Caco-2 (cell line): ENCODE data around the gene MKLN1. TPM values are rescaled to one million over a fixed set of nuclear protein-coding genes. Genes with fewer than 3 reads are reported as not detected.

Experiments used
- BruUV-seq: library from RNA; stranded (reverse); fragments of 400-500 nt; replicated peaks from 2 replicates; lab custom pipeline; 2021; lab: Mats Ljungman, UMichigan
- CTCF ChIA-PET: fragments of 300-600 bp; sonication (Branson Sonifier 250); formaldehyde crosslinking; loops from one replicate; lab custom pipeline; 2022; ENCODE audit warnings: antibody characterized with exemption; lab: Charles Lee
- POLR2A ChIA-PET: fragments of 300-600 bp; sonication (Branson Sonifier 250); formaldehyde crosslinking; loops from one replicate; lab custom pipeline; 2022; ENCODE audit warnings: antibody characterized with exemption; lab: Charles Lee
- DNase-seq, 2 experiments: peaks; one replicate each; pipeline versions ENCODE4 v3.0.0 to v3.0.0-alpha.2; 2020 to 2022
- H3K27me3 ChIP-seq: replicated peaks from 2 replicates; pipeline ENCODE4 v1.6.0; 2011; ENCODE audit warnings: low read length; ENCODE audit not compliant: control insufficient read depth, insufficient read depth
- H3K36me3 ChIP-seq: 2 replicates; pipeline ENCODE4 v1.5.1; 2011; ENCODE audit warnings: low read length; ENCODE audit not compliant: control insufficient read depth, insufficient read depth
- H3K4me1 ChIP-seq: fragments of 250-450 bp; sonication (Bioruptor Pico); 2 replicates; pipeline ENCODE4 v1.5.1; 2020; ENCODE audit warnings: mild to moderate bottlenecking
- H3K4me3 ChIP-seq: 2 replicates; pipeline ENCODE4 v1.5.1; 2011; ENCODE audit warnings: low read depth, mild to moderate bottlenecking, control low read depth, low read length
- H3K9me3 ChIP-seq: fragments of 250-450 bp; sonication (Bioruptor Pico); 2 replicates; pipeline ENCODE4 v1.5.1; 2020; ENCODE audit warnings: mild to moderate bottlenecking, moderate library complexity
- H3K27ac Mint-ChIP-seq: one replicate; pipeline ENCODE4 v1.8.0; 2022; ENCODE audit warnings: mixed read lengths; ENCODE audit not compliant: unreplicated experiment
- H3K27me3 Mint-ChIP-seq: one replicate; pipeline ENCODE4 v1.8.0; 2022; ENCODE audit warnings: mixed read lengths; ENCODE audit not compliant: insufficient read depth, unreplicated experiment
- H3K36me3 Mint-ChIP-seq: one replicate; pipeline ENCODE4 v1.8.0; 2022; ENCODE audit warnings: mild to moderate bottlenecking, mixed read lengths; ENCODE audit not compliant: insufficient read depth, unreplicated experiment
- H3K4me1 Mint-ChIP-seq: one replicate; pipeline ENCODE4 v1.8.0; 2022; ENCODE audit warnings: low read depth, mixed read lengths; ENCODE audit not compliant: unreplicated experiment
- H3K4me3 Mint-ChIP-seq: one replicate; pipeline ENCODE4 v1.8.0; 2022; ENCODE audit warnings: mild to moderate bottlenecking, moderate library complexity, mixed read lengths; ENCODE audit not compliant: unreplicated experiment
- H3K9me3 Mint-ChIP-seq: one replicate; pipeline ENCODE4 v1.8.0; 2022; ENCODE audit warnings: mixed read lengths; ENCODE audit not compliant: unreplicated experiment
- intact Hi-C: fragments of 100-400 bp; cut with micrococcal nuclease; formaldehyde crosslinking; loops from one replicate; pipeline ENCODE4 v1.10.0; 2022; ENCODE audit not compliant: unreplicated experiment
- total RNA-seq: library from RNA; stranded (reverse); gene quantifications from 2 replicates; pipeline ENCODE4 v1.2.3, GENCODE V29; 2022
- TF ChIP-seq, protein P1 (sequence below), 2 experiments: fragments of 200-600 bp in 1 of 2; IDR thresholded peaks; 1 replicate in 1 of 2; 2 replicates in 1 of 2; pipeline versions ENCODE4 v1.5.1 to v1.8.0; 2011 to 2022; ENCODE audit warnings: antibody characterized with exemption in 1 of 2, control low read depth in 1 of 2, inconsistent platforms in 1 of 2, low read depth in 1 of 2, low read length in 1 of 2, mild to moderate bottlenecking in 1 of 2, moderate library complexity in 1 of 2; ENCODE audit not compliant: insufficient read depth in 1 of 2, severe bottlenecking in 1 of 2, unreplicated experiment in 1 of 2

Gene MKLN1
- total RNA-seq, 1 experiment from 2014 or later, result 55.6 TPM

DNA sequence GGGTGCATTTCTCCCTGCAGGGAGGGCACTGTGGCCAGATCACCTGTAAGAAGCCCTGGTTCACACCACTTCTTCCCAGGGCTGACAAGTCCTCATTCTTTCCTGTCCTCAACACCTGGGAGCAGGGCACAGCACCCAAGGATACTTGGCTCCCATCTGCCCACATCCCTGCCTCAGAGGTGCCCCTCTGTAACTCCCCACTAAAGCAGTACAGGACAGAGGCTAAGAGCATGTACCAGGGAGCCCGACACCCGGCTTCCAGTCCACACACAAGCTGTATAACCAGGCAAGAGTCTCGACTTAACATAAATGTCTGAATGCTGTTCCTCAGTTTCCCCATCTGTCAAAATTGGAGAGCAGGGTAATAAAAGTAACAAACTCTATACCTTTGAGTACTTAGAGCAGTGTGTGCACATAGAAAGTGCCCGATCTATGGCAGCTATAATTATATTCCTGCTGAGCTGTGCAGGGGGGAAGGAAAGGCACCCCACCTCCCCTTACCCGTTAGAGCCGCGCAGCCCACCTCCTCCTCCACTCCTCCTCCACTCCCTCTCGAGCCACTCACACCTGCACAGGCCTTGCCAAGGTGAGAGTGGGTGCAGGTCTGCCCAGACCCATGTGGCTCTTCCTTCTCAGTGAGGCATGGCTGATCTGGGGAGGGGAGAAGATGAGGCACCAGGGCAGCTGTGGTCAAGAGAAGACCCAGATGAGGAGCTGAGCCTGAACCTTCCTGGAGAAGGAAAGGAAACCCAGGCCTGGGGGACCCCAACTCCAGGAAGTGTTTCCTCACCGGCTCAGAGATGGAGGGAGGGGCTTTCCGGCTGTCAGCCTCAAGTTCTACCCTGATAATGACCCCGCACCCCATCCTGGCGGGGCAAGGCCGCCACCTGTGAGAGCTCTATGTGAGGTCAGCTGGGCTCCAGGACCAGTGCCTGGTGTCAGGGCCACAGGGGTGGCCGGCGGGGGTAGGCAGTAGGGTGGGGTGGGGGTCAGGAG lies 206.2 kb downstream of the MKLN1 start:
- Mint-ChIP-seq H3K27ac (no peak overlapping the region), H3K4me3 (no peak overlapping the region), H3K27me3 (no peaks in the 10 kb centered on the region), H3K9me3 (no peaks in the 10 kb centered on the region), H3K4me1 (peaks cover 17% of the 10 kb centered on the region), H3K36me3 (peaks cover 84% of the 10 kb centered on the region)
- no TSS peak for BruUV-seq
- intact Hi-C loops, result no loop called here
- H3K27me3 ChIP-seq, result no peaks in the 10 kb centered on the region
- H3K36me3 ChIP-seq, result no peaks in the 10 kb centered on the region
- no peaks in the 10 kb centered on the region for H3K9me3 ChIP-seq
- no peak for DNase-seq
- POLR2A ChIA-PET, result no interaction called here
- peaks cover 12% of the 10 kb centered on the region for H3K4me1 ChIP-seq
- no peak overlapping the region for H3K4me3 ChIP-seq
- TF ChIP-seq, protein P1, sequence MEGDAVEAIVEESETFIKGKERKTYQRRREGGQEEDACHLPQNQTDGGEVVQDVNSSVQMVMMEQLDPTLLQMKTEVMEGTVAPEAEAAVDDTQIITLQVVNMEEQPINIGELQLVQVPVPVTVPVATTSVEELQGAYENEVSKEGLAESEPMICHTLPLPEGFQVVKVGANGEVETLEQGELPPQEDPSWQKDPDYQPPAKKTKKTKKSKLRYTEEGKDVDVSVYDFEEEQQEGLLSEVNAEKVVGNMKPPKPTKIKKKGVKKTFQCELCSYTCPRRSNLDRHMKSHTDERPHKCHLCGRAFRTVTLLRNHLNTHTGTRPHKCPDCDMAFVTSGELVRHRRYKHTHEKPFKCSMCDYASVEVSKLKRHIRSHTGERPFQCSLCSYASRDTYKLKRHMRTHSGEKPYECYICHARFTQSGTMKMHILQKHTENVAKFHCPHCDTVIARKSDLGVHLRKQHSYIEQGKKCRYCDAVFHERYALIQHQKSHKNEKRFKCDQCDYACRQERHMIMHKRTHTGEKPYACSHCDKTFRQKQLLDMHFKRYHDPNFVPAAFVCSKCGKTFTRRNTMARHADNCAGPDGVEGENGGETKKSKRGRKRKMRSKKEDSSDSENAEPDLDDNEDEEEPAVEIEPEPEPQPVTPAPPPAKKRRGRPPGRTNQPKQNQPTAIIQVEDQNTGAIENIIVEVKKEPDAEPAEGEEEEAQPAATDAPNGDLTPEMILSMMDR (IDR thresholded peaks at IDR 0.05; ENCODE audit: insufficient read depth in 1 of 2, low read depth in 1 of 2, low read length in 1 of 2, severe bottlenecking in 1 of 2, unreplicated experiment in 1 of 2), result no peak
- CTCF ChIA-PET, result no interaction called here

GRCh38 chr7:131536361-131536849 lies 208.7 kb downstream of the MKLN1 start:
- Mint-ChIP-seq H3K9me3 (no peaks in the 10 kb centered on the region), H3K36me3 (peaks cover 90% of the 10 kb centered on the region), H3K4me1 (peaks cover 19% of the 10 kb centered on the region), H3K4me3 (no peak overlapping the region), H3K27ac (no peak overlapping the region), H3K27me3 (no peaks in the 10 kb centered on the region)
- no peaks in the 10 kb centered on the region for H3K36me3 ChIP-seq
- no TSS peak for BruUV-seq
- H3K4me3 ChIP-seq, result no peak overlapping the region
- no peaks in the 10 kb centered on the region for H3K27me3 ChIP-seq
- DNase-seq, result no peak
- CTCF ChIA-PET, result interaction anchor here (1.1 kb wide), 1 partner anchor 28 kb away, joined by 4 read pairs; no protein-coding TSS in a partner anchor
- H3K9me3 ChIP-seq, result no peaks in the 10 kb centered on the region
- intact Hi-C loops, result no loop called here
- peaks cover 13% of the 10 kb centered on the region for H3K4me1 ChIP-seq
- TF ChIP-seq, protein P1 (IDR thresholded peaks at IDR 0.05; ENCODE audit: insufficient read depth in 1 of 2, low read depth in 1 of 2, low read length in 1 of 2, severe bottlenecking in 1 of 2, unreplicated experiment in 1 of 2), result no peak
- POLR2A ChIA-PET, result no interaction called here

DNA sequence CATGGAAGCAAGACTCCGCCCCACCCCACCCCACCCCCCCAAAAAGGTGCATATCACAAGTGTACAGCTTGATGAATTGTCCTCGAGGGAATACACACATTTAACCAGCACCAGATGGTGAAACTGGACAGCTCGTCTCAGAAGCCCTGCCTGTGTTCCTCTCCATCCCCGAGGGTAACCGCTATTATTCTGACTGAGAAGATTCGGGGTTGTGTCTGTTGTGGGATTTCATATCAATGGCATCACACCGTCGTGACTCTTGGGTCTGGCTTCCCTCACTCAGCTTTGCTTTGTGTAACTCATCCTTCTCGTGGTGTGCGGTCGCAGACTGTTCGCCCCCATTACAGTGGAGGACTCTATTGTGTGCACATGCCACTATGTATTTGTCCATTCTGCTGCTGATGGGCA lies 209.9 kb downstream of the MKLN1 start:
- TF ChIP-seq, protein P1 (IDR thresholded peaks at IDR 0.05; ENCODE audit: insufficient read depth in 1 of 2, low read depth in 1 of 2, low read length in 1 of 2, severe bottlenecking in 1 of 2, unreplicated experiment in 1 of 2), result no peak
- H3K27ac Mint-ChIP-seq, result no peak overlapping the region
- no peak overlapping the region for H3K4me3 Mint-ChIP-seq
- BruUV-seq, result no TSS peak
- Histone ChIP-seq H3K36me3 (no peaks in the 10 kb centered on the region), H3K4me3 (no peak overlapping the region), H3K4me1 (peaks cover 13% of the 10 kb centered on the region), H3K9me3 (no peaks in the 10 kb centered on the region), H3K27me3 (no peaks in the 10 kb centered on the region)
- ChIA-PET POLR2A (no interaction called here), CTCF (no interaction called here)
- H3K4me1 Mint-ChIP-seq, result peaks cover 17% of the 10 kb centered on the region
- peaks cover 90% of the 10 kb centered on the region for H3K36me3 Mint-ChIP-seq
- intact Hi-C loops, result no loop called here
- no peaks in the 10 kb centered on the region for H3K9me3 Mint-ChIP-seq
- no peak for DNase-seq
- H3K27me3 Mint-ChIP-seq, result no peaks in the 10 kb centered on the region
